Measurements from ENCODE around the gene CGNL1.

Gene CGNL1

DNA sequence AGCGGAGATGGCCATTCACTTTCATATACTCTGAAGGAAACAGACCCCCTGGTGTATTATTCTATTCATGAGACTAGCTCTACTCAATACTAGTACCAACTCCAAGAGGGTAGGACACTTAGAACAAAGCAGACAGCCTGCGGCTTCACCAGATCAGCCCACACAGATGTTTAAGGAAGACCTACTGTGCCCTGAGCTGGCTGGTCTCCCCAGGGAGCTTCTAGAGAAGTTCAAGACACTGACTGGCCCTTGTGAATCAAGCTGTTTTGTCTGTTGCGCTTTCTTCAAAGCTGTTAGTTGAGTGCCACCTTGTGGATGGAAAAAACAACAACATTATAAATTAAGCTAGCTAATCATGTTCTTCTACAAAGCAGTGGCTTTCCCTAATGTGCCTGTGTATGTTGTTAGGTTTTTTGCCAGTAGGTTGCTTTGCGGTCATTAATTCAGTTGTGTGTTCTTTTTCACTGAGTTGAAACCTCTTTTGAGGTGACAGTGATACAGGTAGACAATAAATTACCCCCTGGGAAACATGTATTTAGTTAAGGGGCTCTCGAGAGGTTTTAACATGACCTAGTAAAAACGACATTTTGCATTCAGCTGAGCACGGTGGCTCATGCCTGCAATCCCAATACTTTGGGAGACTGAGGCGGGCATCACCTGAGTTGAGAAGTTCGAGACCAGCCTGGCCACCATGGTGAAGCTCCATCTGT lies 151.2 kb downstream of the CGNL1 start:
- Histone ChIP-seq H3K36me3 (ENCODE audit: control insufficient read depth, insufficient read depth, low read length) (no peaks in the 10 kb centered on the region), H3K9me3 (ENCODE audit: control insufficient read depth, low read length) (no peaks in the 10 kb centered on the region), H3K27ac (ENCODE audit: insufficient read depth, low read length, poor library complexity, severe bottlenecking) (no peak overlapping the region), H3K4me3 (ENCODE audit: insufficient read depth, low read depth, low read length, poor library complexity, severe bottlenecking) (no peak overlapping the region), H3K4me1 (ENCODE audit: control insufficient read depth, insufficient read depth, low read length, poor library complexity, severe bottlenecking) (no peaks in the 10 kb centered on the region), H3K27me3 (replicated peaks; ENCODE audit: control insufficient read depth, insufficient read depth, low read length, poor library complexity, severe bottlenecking) (no peaks in the 10 kb centered on the region)
- no peak for DNase-seq

GRCh38 chr15:57528940-57529565 lies 152.7 kb downstream of the CGNL1 start:
- Histone ChIP-seq H3K4me1 (ENCODE audit: control insufficient read depth, insufficient read depth, low read length, poor library complexity, severe bottlenecking) (no peaks in the 10 kb centered on the region), H3K4me3 (ENCODE audit: insufficient read depth, low read depth, low read length, poor library complexity, severe bottlenecking) (no peak overlapping the region), H3K36me3 (ENCODE audit: control insufficient read depth, insufficient read depth, low read length) (no peaks in the 10 kb centered on the region), H3K9me3 (ENCODE audit: control insufficient read depth, low read length) (no peaks in the 10 kb centered on the region), H3K27ac (ENCODE audit: insufficient read depth, low read length, poor library complexity, severe bottlenecking) (no peak overlapping the region), H3K27me3 (replicated peaks; ENCODE audit: control insufficient read depth, insufficient read depth, low read length, poor library complexity, severe bottlenecking) (no peaks in the 10 kb centered on the region)
- no peak for DNase-seq

DNA sequence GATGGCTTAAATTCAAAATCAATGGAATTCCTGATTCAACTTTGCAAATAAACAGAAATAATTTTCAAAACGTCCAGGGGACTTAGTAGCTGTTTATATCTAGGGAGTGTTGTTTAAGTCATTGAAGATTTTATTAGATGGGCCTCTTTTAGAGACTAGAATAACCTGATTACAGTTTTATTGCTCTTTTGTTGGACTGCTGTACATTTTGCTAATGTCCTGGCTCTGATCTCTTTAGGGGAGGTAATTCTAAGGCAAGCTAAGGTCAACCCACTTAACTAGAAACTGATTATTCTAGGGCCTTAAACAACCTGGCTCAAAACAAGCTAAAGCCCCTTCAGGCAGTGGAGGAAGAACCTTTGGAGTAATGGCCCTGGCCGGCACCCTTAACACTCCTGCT lies 153.4 kb downstream of the CGNL1 start:
- Histone ChIP-seq H3K27me3 (replicated peaks; ENCODE audit: control insufficient read depth, insufficient read depth, low read length, poor library complexity, severe bottlenecking) (no peaks in the 10 kb centered on the region), H3K36me3 (ENCODE audit: control insufficient read depth, insufficient read depth, low read length) (no peaks in the 10 kb centered on the region), H3K4me3 (ENCODE audit: insufficient read depth, low read depth, low read length, poor library complexity, severe bottlenecking) (no peak overlapping the region), H3K27ac (ENCODE audit: insufficient read depth, low read length, poor library complexity, severe bottlenecking) (no peak overlapping the region), H3K4me1 (ENCODE audit: control insufficient read depth, insufficient read depth, low read length, poor library complexity, severe bottlenecking) (no peaks in the 10 kb centered on the region), H3K9me3 (ENCODE audit: control insufficient read depth, low read length) (no peaks in the 10 kb centered on the region)
- DNase-seq: no peak

GRCh38 chr15:57532731-57533447 lies 156.6 kb downstream of the CGNL1 start:
- no peak overlapping the region for H3K27ac ChIP-seq (ENCODE audit: insufficient read depth, low read length, poor library complexity, severe bottlenecking)
- no peaks in the 10 kb centered on the region for H3K27me3 ChIP-seq (replicated peaks; ENCODE audit: control insufficient read depth, insufficient read depth, low read length, poor library complexity, severe bottlenecking)
- no peaks in the 10 kb centered on the region for H3K36me3 ChIP-seq (ENCODE audit: control insufficient read depth, insufficient read depth, low read length)
- no peaks in the 10 kb centered on the region for H3K4me1 ChIP-seq (ENCODE audit: control insufficient read depth, insufficient read depth, low read length, poor library complexity, severe bottlenecking)
- H3K9me3 ChIP-seq (ENCODE audit: control insufficient read depth, low read length): no peaks in the 10 kb centered on the region
- no peak overlapping the region for H3K4me3 ChIP-seq (ENCODE audit: insufficient read depth, low read depth, low read length, poor library complexity, severe bottlenecking)
- no peak for DNase-seq

GRCh38 chr15:57533448-57533799 lies 157.1 kb downstream of the CGNL1 start:
- H3K36me3 ChIP-seq (ENCODE audit: control insufficient read depth, insufficient read depth, low read length): no peaks in the 10 kb centered on the region
- H3K27me3 ChIP-seq (replicated peaks; ENCODE audit: control insufficient read depth, insufficient read depth, low read length, poor library complexity, severe bottlenecking): no peaks in the 10 kb centered on the region
- H3K27ac ChIP-seq (ENCODE audit: insufficient read depth, low read length, poor library complexity, severe bottlenecking): no peak overlapping the region
- no peaks in the 10 kb centered on the region for H3K4me1 ChIP-seq (ENCODE audit: control insufficient read depth, insufficient read depth, low read length, poor library complexity, severe bottlenecking)
- H3K4me3 ChIP-seq (ENCODE audit: insufficient read depth, low read depth, low read length, poor library complexity, severe bottlenecking): no peak overlapping the region
- no peaks in the 10 kb centered on the region for H3K9me3 ChIP-seq (ENCODE audit: control insufficient read depth, low read length)
- DNase-seq: no peak

DNA sequence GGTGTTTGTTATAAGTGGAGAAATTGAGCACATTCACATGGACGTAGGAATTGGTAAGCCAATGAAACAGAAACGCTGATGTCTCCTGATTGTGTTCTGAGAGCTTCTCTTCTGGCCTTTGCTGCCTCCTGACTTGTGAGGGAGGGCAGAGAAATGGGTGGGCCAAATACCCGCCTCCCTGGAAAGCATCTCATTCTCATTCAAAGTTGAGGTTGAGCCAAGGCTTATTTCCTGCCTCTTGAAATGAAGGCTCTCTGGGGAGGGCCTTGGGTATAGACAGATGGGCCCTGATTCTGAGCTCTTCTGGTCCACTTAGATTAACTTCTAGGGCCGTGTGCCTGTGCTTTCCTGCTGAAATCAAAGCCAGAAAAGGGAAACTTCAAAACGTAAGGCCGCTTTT lies 158.0 kb downstream of the CGNL1 start:
- Histone ChIP-seq H3K4me3 (ENCODE audit: insufficient read depth, low read depth, low read length, poor library complexity, severe bottlenecking) (no peak overlapping the region), H3K9me3 (ENCODE audit: control insufficient read depth, low read length) (no peaks in the 10 kb centered on the region), H3K36me3 (ENCODE audit: control insufficient read depth, insufficient read depth, low read length) (no peaks in the 10 kb centered on the region), H3K27ac (ENCODE audit: insufficient read depth, low read length, poor library complexity, severe bottlenecking) (no peak overlapping the region), H3K27me3 (replicated peaks; ENCODE audit: control insufficient read depth, insufficient read depth, low read length, poor library complexity, severe bottlenecking) (no peaks in the 10 kb centered on the region), H3K4me1 (ENCODE audit: control insufficient read depth, insufficient read depth, low read length, poor library complexity, severe bottlenecking) (no peaks in the 10 kb centered on the region)
- no peak for DNase-seq

GRCh38 chr15:57537072-57537471 lies 160.8 kb downstream of the CGNL1 start:
- DNase-seq: no peak
- no peaks in the 10 kb centered on the region for H3K36me3 ChIP-seq (ENCODE audit: control insufficient read depth, insufficient read depth, low read length)
- no peaks in the 10 kb centered on the region for H3K27me3 ChIP-seq (replicated peaks; ENCODE audit: control insufficient read depth, insufficient read depth, low read length, poor library complexity, severe bottlenecking)
- no peak overlapping the region for H3K4me3 ChIP-seq (ENCODE audit: insufficient read depth, low read depth, low read length, poor library complexity, severe bottlenecking)
- H3K27ac ChIP-seq (ENCODE audit: insufficient read depth, low read length, poor library complexity, severe bottlenecking): no peak overlapping the region
- H3K4me1 ChIP-seq (ENCODE audit: control insufficient read depth, insufficient read depth, low read length, poor library complexity, severe bottlenecking): no peaks in the 10 kb centered on the region
- no peaks in the 10 kb centered on the region for H3K9me3 ChIP-seq (ENCODE audit: control insufficient read depth, low read length)

- no peaks in the 10 kb centered on the region for H3K27me3 ChIP-seq (replicated peaks; ENCODE audit: control insufficient read depth, insufficient read depth, low read length, poor library complexity, severe bottlenecking)
- no peaks in the 10 kb centered on the region for H3K36me3 ChIP-seq (ENCODE audit: control insufficient read depth, insufficient read depth, low read length)
- no peak overlapping the region for H3K4me3 ChIP-seq (ENCODE audit: insufficient read depth, low read depth, low read length, poor library complexity, severe bottlenecking)
- DNase-seq: no peak
- no peak overlapping the region for H3K27ac ChIP-seq (ENCODE audit: insufficient read depth, low read length, poor library complexity, severe bottlenecking)
- no peaks in the 10 kb centered on the region for H3K9me3 ChIP-seq (ENCODE audit: control insufficient read depth, low read length)
- H3K4me1 ChIP-seq (ENCODE audit: control insufficient read depth, insufficient read depth, low read length, poor library complexity, severe bottlenecking): no peaks in the 10 kb centered on the region
Observed at GRCh38 chr15:57537488-57538264, 161.4 kb downstream of the CGNL1 start.

DNA sequence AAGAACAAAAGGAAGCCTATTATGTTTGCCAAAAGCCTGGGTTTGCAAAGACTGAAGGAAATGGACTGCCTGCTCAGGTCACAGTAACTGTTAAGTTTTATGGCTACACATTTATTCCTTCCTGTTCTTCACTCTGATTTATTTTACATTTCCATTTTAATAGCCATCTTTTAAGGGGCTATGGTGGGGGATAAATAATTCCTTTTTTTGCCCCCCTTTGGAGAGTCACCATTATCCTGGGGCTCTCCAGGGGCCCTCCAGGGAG lies 161.9 kb downstream of the CGNL1 start:
- Histone ChIP-seq H3K27me3 (replicated peaks; ENCODE audit: control insufficient read depth, insufficient read depth, low read length, poor library complexity, severe bottlenecking) (no peaks in the 10 kb centered on the region), H3K4me1 (ENCODE audit: control insufficient read depth, insufficient read depth, low read length, poor library complexity, severe bottlenecking) (no peaks in the 10 kb centered on the region), H3K4me3 (ENCODE audit: insufficient read depth, low read depth, low read length, poor library complexity, severe bottlenecking) (no peak overlapping the region), H3K27ac (ENCODE audit: insufficient read depth, low read length, poor library complexity, severe bottlenecking) (no peak overlapping the region), H3K9me3 (ENCODE audit: control insufficient read depth, low read length) (no peaks in the 10 kb centered on the region), H3K36me3 (ENCODE audit: control insufficient read depth, insufficient read depth, low read length) (no peaks in the 10 kb centered on the region)
- no peak for DNase-seq

GRCh38 chr15:57538821-57539220 lies 162.5 kb downstream of the CGNL1 start:
- no peak overlapping the region for H3K4me3 ChIP-seq (ENCODE audit: insufficient read depth, low read depth, low read length, poor library complexity, severe bottlenecking)

More at GRCh38 chr15:57538821-57539220, 162.5 kb downstream of the CGNL1 start:
- H3K27me3 ChIP-seq (replicated peaks; ENCODE audit: control insufficient read depth, insufficient read depth, low read length, poor library complexity, severe bottlenecking): no peaks in the 10 kb centered on the region
- no peaks in the 10 kb centered on the region for H3K36me3 ChIP-seq (ENCODE audit: control insufficient read depth, insufficient read depth, low read length)
- no peaks in the 10 kb centered on the region for H3K4me1 ChIP-seq (ENCODE audit: control insufficient read depth, insufficient read depth, low read length, poor library complexity, severe bottlenecking)
- no peak overlapping the region for H3K27ac ChIP-seq (ENCODE audit: insufficient read depth, low read length, poor library complexity, severe bottlenecking)
- no peaks in the 10 kb centered on the region for H3K9me3 ChIP-seq (ENCODE audit: control insufficient read depth, low read length)
- DNase-seq: no peak

Data from effector memory CD4-positive, alpha-beta T cell (primary cell).